GM18867 (cell line): ENCODE measurements around the gene CFAP52.
"Not testable (repeated sequence)": the region's sequence is repeated elsewhere in the genome, so short reads cannot be mapped to it uniquely, and the experiment has no call there.

ENCODE experiments used
- ATAC-seq: cut with Tn5 transposase; IDR thresholded peaks from one replicate; pipeline ENCODE4 v1.9.1; 2021; ENCODE audit warnings: mild to moderate bottlenecking, moderate library complexity; ENCODE audit not compliant: unreplicated experiment

The CFAP52 gene

GRCh38 chr17:9644910-9645751 lies 68.7 kb downstream of the CFAP52 start, which contains the start of gene USP43:
USP43 (plus strand) TSS chr17:9645517; CDS start chr17:9645633, 116 bp downstream.
- ATAC-seq = no peak

GRCh38 chr17:9645851-9646545 lies 69.6 kb downstream of the CFAP52 start:
- no peak for ATAC-seq

DNA sequence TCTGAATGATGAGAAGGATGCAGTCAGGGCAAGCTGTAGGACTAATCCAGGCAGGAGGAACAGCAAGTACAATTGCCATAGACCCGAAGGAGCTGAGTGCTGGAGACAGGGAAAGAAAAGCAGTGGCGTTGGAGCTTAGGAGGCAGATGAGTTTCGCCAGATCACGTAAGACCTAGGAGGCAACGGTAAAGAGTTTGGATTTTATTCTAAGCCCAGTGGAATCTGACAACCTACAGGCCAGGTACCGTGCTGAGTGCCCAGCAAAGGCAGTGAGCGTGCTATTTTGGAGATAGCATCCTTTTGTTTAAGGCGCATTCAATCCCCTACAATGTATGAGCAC lies 70.1 kb downstream of the CFAP52 start:
- ATAC-seq = no peak

GRCh38 chr17:9647014-9647413 lies 70.6 kb downstream of the CFAP52 start:
- no peak for ATAC-seq

GRCh38 chr17:9648521-9649110 lies 72.2 kb downstream of the CFAP52 start:
- ATAC-seq = no peak

DNA sequence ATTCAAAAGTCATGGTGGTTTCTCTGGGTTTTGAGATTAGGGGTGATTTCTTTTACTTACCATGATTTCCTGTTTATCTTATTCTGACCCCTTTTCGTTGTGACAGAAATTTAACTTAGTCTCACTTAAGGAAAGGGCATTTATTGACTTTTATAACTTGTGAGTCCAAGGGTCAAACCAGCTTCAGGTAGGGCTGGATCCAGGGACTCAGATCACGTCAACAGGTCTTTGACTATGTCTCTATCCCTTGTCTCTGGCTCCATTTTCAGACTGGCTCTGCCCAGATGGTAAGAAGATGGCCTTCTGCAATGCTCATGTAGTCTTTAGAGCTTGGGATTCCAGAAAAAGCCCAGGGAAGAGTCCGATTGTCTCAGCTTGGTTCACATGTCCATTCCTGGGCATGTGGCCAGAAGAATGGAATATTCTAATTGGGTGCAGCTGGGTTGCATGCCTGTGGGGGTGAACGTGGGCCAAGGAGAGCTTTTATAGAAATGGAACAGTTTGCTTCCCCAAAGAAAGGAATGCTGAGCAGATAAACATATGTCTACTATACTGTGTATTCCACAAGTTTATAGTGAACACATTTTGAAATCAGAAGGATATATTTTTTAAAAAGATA lies 82.3 kb downstream of the CFAP52 start:
- no peak for ATAC-seq

GRCh38 chr17:9661027-9661426 lies 84.6 kb downstream of the CFAP52 start:
- no peak for ATAC-seq

- not testable (repeated sequence) for ATAC-seq
These were observed 87.1 kb downstream of the CFAP52 start for GRCh38 chr17:9663511-9663910.

- no peak for ATAC-seq
These were observed 90.1 kb downstream of the CFAP52 start for GRCh38 chr17:9666461-9667050.

- ATAC-seq = no peak
These were observed 92.1 kb downstream of the CFAP52 start for GRCh38 chr17:9668517-9668916.

DNA sequence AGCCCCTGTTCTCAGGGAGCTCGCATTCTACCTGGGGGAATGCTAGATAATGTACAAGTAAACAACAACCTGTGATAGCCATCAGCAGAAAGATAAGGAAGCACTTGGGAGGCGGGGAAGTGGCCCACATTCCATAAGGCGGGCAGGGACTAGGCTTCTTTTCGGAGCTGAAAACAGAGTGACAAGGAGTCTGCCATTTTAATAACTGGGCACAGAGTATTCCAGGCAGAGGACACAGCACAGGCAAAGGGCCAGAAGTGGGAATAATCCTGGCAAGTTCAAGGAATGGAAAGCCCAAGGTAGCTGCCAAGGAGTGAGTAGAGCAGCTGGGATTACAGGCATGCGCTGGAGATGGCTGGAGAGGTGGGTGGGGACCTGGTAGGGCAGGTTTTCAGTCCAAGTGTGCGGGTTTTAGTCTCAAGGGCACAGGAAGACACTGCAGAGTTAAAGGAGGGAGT lies 93.1 kb downstream of the CFAP52 start:
- no peak for ATAC-seq

GRCh38 chr17:9670596-9670995 lies 94.2 kb downstream of the CFAP52 start:
- no peak for ATAC-seq

DNA sequence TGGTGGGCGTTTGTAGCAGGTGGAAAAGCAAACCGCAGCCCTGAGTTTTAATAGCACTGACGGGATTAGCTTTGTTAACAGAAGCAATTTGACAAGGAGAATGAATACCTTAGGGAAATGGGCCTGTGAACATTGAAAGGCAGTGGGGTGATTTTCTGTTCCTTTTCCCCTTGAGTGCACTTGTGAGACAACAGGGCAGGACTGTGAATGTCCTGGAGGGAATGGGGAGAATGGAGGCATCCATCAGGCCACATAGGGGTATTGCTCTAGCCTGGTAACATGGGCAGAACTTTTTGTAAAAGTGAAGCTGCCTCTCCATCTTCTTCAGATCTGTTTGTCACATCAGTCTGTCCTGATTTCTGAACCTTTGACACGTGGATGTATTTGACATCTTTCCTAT lies 95.1 kb downstream of the CFAP52 start:
- no peak for ATAC-seq

DNA sequence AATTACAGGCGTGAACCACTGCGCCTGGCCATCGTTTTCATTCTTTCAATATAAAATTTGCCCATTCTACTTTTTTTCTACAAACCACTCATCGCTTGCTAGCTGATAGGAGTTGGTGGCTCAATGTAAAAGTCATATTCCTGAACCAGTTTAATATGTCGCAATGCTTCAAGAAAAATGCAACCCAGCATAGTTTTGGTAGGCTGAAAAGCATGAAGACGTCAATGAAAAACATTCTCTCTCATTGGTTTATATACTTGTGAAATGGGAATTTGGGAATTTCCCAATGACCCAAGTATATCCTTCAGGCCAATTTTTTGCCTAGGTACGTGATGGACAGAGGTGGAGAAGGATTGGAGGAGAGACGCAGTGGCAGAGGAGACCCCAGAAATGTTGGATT lies 95.8 kb downstream of the CFAP52 start:
- no peak for ATAC-seq

DNA sequence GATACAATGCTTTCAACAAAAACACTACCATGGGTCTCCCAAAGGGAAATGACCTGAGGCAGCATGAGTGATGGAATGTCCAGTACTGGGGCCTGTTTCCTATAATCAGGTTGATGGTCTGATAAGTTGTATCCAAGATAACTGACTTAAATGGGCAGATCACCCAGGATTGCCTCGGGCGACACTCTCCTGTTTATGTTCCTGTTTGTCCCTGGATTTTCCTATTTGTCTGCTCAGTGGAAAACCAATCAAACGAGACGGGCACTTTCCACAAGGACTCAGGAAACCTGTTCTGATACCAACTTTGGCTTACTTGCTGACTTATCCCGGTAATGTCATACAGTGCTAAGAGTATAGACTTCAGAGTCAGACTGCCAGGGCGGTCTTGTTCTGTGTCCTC lies 96.2 kb downstream of the CFAP52 start:
- no peak for ATAC-seq

DNA sequence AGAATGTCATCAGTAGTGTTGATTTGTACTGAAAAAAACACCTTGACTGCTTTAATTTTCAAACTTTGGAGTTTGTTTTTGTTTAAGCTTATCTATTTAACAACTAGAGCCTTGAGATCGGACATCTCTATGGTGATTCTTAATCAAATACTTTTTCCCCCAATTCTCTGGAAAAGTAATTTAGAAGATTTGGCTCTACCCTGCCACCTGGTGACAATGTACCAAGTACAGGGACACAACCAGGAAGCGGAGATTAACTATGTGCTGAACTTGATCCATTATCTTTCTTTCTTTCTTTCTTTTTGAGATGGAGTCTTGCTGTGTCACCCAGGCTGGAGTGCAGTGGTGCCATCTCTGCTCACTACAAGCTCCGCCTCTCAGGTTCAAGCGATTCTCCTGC lies 99.6 kb downstream of the CFAP52 start:
- ATAC-seq = no peak

DNA sequence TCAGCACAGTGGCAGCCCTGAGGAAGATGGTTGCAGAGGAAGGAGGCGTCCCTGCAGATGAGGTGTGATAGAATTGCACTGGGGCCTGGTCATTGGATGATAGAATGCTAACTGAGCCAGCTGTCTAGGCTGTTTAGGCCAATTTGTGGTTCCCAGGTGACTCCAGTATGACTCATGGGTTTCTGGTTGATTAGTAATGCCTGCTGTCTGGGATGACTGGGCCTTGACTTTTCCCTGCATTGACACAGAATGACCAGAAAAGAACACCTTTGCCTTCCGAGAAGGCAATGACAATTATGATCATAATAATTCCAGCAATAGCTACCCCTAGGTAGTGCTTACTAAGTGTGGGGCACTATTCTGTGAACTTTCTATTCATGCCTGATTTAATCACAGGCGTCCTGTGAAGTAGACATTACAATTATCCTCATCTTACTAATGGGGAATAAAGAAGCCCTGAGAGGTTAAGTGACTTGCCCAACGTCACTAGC lies 100.4 kb downstream of the CFAP52 start:
- peak; percentile 45 for ATAC-seq

GRCh38 chr17:9677411-9677810 lies 101.0 kb downstream of the CFAP52 start:
- ATAC-seq = no peak

GRCh38 chr17:9677896-9678295 lies 101.5 kb downstream of the CFAP52 start:
- no peak for ATAC-seq

DNA sequence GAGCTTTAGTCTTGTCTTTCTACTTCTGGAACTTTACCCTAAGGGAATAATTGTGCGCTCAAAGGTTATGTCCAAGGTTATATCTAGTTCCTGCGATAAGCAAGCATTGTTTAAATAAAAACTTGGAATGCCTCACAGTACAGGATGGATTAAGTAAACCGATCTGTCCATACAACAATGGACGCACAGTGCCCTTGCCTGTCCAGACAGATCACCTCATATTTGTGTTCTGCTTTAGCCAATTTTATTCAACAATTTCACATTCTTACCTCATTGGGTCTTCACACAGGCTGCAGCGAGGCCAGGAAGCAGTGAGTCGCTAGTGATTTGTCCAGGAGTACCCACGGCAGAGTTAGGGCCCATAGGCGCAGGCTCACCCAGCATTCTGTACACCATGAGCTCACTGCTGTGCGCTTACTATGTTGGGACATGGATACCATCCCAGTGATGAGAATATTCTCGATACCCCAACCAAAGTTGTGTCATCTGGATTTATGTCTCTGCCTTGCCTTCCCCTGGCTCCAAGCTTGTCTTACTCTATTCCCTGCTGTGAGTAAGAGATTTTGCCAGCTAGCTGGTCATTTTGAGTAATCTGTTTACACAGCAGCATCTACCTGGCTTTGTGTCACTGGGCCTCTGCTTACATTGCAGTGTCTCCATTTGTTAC lies 108.6 kb downstream of the CFAP52 start:
- no peak for ATAC-seq
